Fibroblast of skin of left quadriceps (primary cell): Measurements from ENCODE around the gene LTBP2.
A peak's percentile ranks its signal among the peaks of the same experiment; 100 is the strongest.

Source experiments
- DNase-seq, 2 experiments: peaks; one replicate each; pipeline ENCODE4 v3.0.0-alpha.2; 2013; ENCODE audit warnings: low read depth in 2 of 2

LTBP2 gene

GRCh38 chr14:74612350-74613021, 449 bp upstream of the LTBP2 start:
- DNase-seq = peak; percentile 53 to 63

- no peak for DNase-seq
Observed at GRCh38 chr14:74610866-74611649, 979 bp downstream of the LTBP2 start.

- no peak for DNase-seq
Observed at GRCh38 chr14:74610199-74610865, 1.7 kb downstream of the LTBP2 start.

GRCh38 chr14:74609721-74610120, 2.3 kb downstream of the LTBP2 start:
- DNase-seq = no peak

GRCh38 chr14:74608959-74609611, 3.0 kb downstream of the LTBP2 start:
- DNase-seq = peak; percentile 70

GRCh38 chr14:74606727-74607126, 5.3 kb downstream of the LTBP2 start:
- DNase-seq = no peak

- no peak for DNase-seq
Observed at GRCh38 chr14:74605531-74606223, 6.4 kb downstream of the LTBP2 start.

- no peak for DNase-seq
Observed at GRCh38 chr14:74604911-74605310, 7.1 kb downstream of the LTBP2 start.

- no peak for DNase-seq
Observed at GRCh38 chr14:74604157-74604556, 7.9 kb downstream of the LTBP2 start.

- no peak for DNase-seq
Observed at GRCh38 chr14:74601982-74602381, 10.1 kb downstream of the LTBP2 start.

GRCh38 chr14:74599946-74600345, 12.1 kb downstream of the LTBP2 start:
- no peak for DNase-seq

GRCh38 chr14:74599321-74599761, 12.7 kb downstream of the LTBP2 start:
- DNase-seq = no peak

GRCh38 chr14:74596741-74597450, 15.1 kb downstream of the LTBP2 start:
- DNase-seq = no peak

GRCh38 chr14:74595006-74595735, 16.9 kb downstream of the LTBP2 start:
- DNase-seq = peak in 1 of 2 experiments; percentile 59

- DNase-seq = no peak
Observed at GRCh38 chr14:74594606-74595005, 17.4 kb downstream of the LTBP2 start.

GRCh38 chr14:74594029-74594428, 18.0 kb downstream of the LTBP2 start:
- DNase-seq = no peak

- no peak for DNase-seq
Observed at GRCh38 chr14:74593241-74593953, 18.6 kb downstream of the LTBP2 start.

GRCh38 chr14:74592476-74593201, 19.4 kb downstream of the LTBP2 start:
- no peak for DNase-seq

- DNase-seq = no peak
Observed at GRCh38 chr14:74591899-74592298, 20.1 kb downstream of the LTBP2 start.
